Liver (tissue), 9 donors: ENCODE results near the gene PKHD1. TPM values are rescaled to one million over a fixed set of nuclear protein-coding genes. Genes with fewer than 3 reads are reported as not detected.

Experiments
- DNase-seq: peaks from one replicate; pipeline ENCODE4 v3.0.0-alpha.2; 2017; ENCODE audit warnings: low spot score
- H3K27ac ChIP-seq, 2 donors: one replicate each; pipeline ENCODE4 v1.7.0; 2013; ENCODE audit warnings: inconsistent platforms in 2 of 2, low read length in 2 of 2, control low read depth in 1 of 2, low read depth in 1 of 2, mild to moderate bottlenecking in 1 of 2
- H3K27me3 ChIP-seq, 4 donors: one replicate each; pipeline versions ENCODE4 v1.6.1 to v1.7.0; 2013; ENCODE audit warnings: low read length in 3 of 4, inconsistent platforms in 1 of 4, mild to moderate bottlenecking in 1 of 4, moderate library complexity in 1 of 4; ENCODE audit not compliant: control insufficient read depth in 4 of 4, insufficient read depth in 4 of 4
- H3K36me3 ChIP-seq, 4 donors: one replicate each; pipeline versions ENCODE4 v1.6.1 to v1.7.0; 2013; ENCODE audit warnings: low read length in 3 of 4, mild to moderate bottlenecking in 3 of 4, low read depth in 1 of 4, moderate library complexity in 1 of 4; ENCODE audit not compliant: control insufficient read depth in 4 of 4, insufficient read depth in 3 of 4
- H3K4me1 ChIP-seq, 4 donors: one replicate each; pipeline versions ENCODE4 v1.6.1 to v1.7.0; 2013; ENCODE audit warnings: low read length in 3 of 4, mild to moderate bottlenecking in 3 of 4, moderate library complexity in 1 of 4; ENCODE audit not compliant: control insufficient read depth in 4 of 4, insufficient read depth in 4 of 4
- H3K4me3 ChIP-seq, 3 donors: one replicate each; pipeline versions ENCODE4 v1.6.1 to v1.7.0; 2013; ENCODE audit warnings: low read length in 3 of 3, control low read depth in 1 of 3, low read depth in 1 of 3, mild to moderate bottlenecking in 1 of 3
- H3K9ac ChIP-seq, 2 donors: one replicate each; pipeline ENCODE4 v1.7.0; 2013; ENCODE audit warnings: low read length in 2 of 2, mild to moderate bottlenecking in 2 of 2, moderate library complexity in 2 of 2, control low read depth in 1 of 2, low read depth in 1 of 2
- H3K9me3 ChIP-seq, 4 donors: one replicate each; pipeline versions ENCODE4 v1.6.1 to v1.7.0; 2013; ENCODE audit warnings: low read length in 3 of 4; ENCODE audit not compliant: control insufficient read depth in 4 of 4
- ATF3 ChIP-seq: IDR thresholded peaks from 2 replicates; pipeline ENCODE4 v1.6.1; 2016; ENCODE audit warnings: antibody characterized with exemption
- EGR1 ChIP-seq, 2 donors: IDR thresholded peaks; 2 replicates each; pipeline ENCODE4 v1.6.1; 2016 to 2018; ENCODE audit warnings: antibody characterized with exemption in 2 of 2, low read depth in 2 of 2
- HNF4A ChIP-seq, 2 donors: conservative IDR thresholded peaks; 2 replicates each; pipeline ENCODE4 v1.6.1; 2016; ENCODE audit warnings: antibody characterized with exemption in 2 of 2, mild to moderate bottlenecking in 2 of 2
- HNF4G ChIP-seq: IDR thresholded peaks from 2 replicates; pipeline ENCODE4 v1.6.1; 2016; ENCODE audit warnings: antibody characterized with exemption
- JUND ChIP-seq, 2 donors: IDR thresholded peaks; 2 replicates each; pipeline ENCODE4 v1.6.1; 2016; ENCODE audit warnings: antibody characterized with exemption in 2 of 2
- MAX ChIP-seq: IDR thresholded peaks from 2 replicates; pipeline ENCODE4 v1.6.1; 2016; ENCODE audit warnings: antibody characterized with exemption
- NR2F2 ChIP-seq: IDR thresholded peaks from 2 replicates; pipeline ENCODE4 v1.6.1; 2016; ENCODE audit warnings: antibody characterized with exemption
- RAD21 ChIP-seq, 2 donors: IDR thresholded peaks; 2 replicates each; pipeline ENCODE4 v1.6.1; 2016; ENCODE audit warnings: antibody characterized with exemption in 2 of 2, mild to moderate bottlenecking in 2 of 2
- REST ChIP-seq: IDR thresholded peaks from 2 replicates; pipeline ENCODE4 v1.6.1; 2016; ENCODE audit warnings: antibody characterized with exemption, mild to moderate bottlenecking
- RXRA ChIP-seq, 2 donors: IDR thresholded peaks; 2 replicates each; pipeline ENCODE4 v1.6.1; 2017 to 2018; ENCODE audit warnings: antibody characterized with exemption in 2 of 2, mild to moderate bottlenecking in 1 of 2
- SP1 ChIP-seq: IDR thresholded peaks from 2 replicates; pipeline ENCODE4 v1.6.1; 2018; ENCODE audit warnings: antibody characterized with exemption, mild to moderate bottlenecking
- TAF1 ChIP-seq: conservative IDR thresholded peaks from 2 replicates; pipeline ENCODE4 v1.6.1; 2016; ENCODE audit warnings: antibody characterized with exemption, mild to moderate bottlenecking
- YY1 ChIP-seq: IDR thresholded peaks from 2 replicates; pipeline ENCODE4 v1.6.1; 2016; ENCODE audit warnings: antibody characterized with exemption, mild to moderate bottlenecking
- WGBS: extraction: QIAGEN DNeasy Blood & Tissue Kit; methylation state at CpG from one replicate; pipeline ENCODE4 v1.1.7; 2013; 5-methylcytosine and 5-hydroxymethylcytosine counted together
- polyA plus RNA-seq, 2 donors: library from polyadenylated mRNA; stranded (reverse) in 1 of 2; unstranded in 1 of 2; fragments of 200-250 nt in 1 of 2; fragments of >200 nt in 1 of 2; fragmentation: Nextera tagmentation in 1 of 2; extraction: Ambion mirVana in 1 of 2; gene quantifications; one replicate each; pipeline versions ENCODE4 v1.2.1 to v1.2.3, GENCODE V29; 2013 to 2015
- total RNA-seq, 2 donors: library from RNA; depleted of rRNA; stranded (reverse); fragments of >200 nt; gene quantifications; one replicate each; pipeline ENCODE4 v1.2.3, GENCODE V29; 2014
- TF ChIP-seq, protein P1 (sequence below): IDR thresholded peaks from 2 replicates; pipeline ENCODE4 v1.6.1; 2016; ENCODE audit warnings: antibody characterized with exemption
- donor health status: healthy.
- donor health status: healthy.
- donor health status: healthy.
- donor health status: healthy.
- donor health status: healthy.

PKHD1 gene
- total and polyA plus RNA-seq, 4 donors: 0.45 to 10.6 (median 3.2) TPM

- Histone ChIP-seq H3K27ac (peak overlapping the region; percentile 86 to 88), H3K9me3 (peaks cover 0 to 3% (median 0%) of the 10 kb centered on the region in 4 donors), H3K36me3 (no peaks in the 10 kb centered on the region), H3K4me3 (peak overlapping the region; percentile 15 to 34 (median 27)), H3K4me1 (peaks cover 7 to 42% (median 34%) of the 10 kb centered on the region in 4 donors), H3K27me3 (no peaks in the 10 kb centered on the region), H3K9ac (peak overlapping the region in 1 of 2 donors; percentile 79)
- DNase-seq: no peak
- no peak for TF ChIP-seq HNF4G
- TF ChIP-seq YY1: peak; percentile 33
- TF ChIP-seq SP1: peak; percentile 76
- TF ChIP-seq REST: no peak
- TF ChIP-seq HNF4A (conservative IDR thresholded peaks at IDR 0.05): peak; percentile 15 to 38
- TF ChIP-seq EGR1 (IDR thresholded peaks at IDR 0.05; ENCODE audit: low read depth in 2 of 2): peak in 1 of 2 donors; percentile 1
- peak; percentile 7 for TF ChIP-seq ATF3
- peak; percentile 50 to 51 for TF ChIP-seq RXRA (IDR thresholded peaks at IDR 0.05)
- peak; percentile 40 for TF ChIP-seq NR2F2
- 31% methylated on average over 3 of the region's 3 CpGs for WGBS
These were observed 37.7 kb upstream of the PKHD1 start for GRCh38 chr6:52125139-52125538.

DNA sequence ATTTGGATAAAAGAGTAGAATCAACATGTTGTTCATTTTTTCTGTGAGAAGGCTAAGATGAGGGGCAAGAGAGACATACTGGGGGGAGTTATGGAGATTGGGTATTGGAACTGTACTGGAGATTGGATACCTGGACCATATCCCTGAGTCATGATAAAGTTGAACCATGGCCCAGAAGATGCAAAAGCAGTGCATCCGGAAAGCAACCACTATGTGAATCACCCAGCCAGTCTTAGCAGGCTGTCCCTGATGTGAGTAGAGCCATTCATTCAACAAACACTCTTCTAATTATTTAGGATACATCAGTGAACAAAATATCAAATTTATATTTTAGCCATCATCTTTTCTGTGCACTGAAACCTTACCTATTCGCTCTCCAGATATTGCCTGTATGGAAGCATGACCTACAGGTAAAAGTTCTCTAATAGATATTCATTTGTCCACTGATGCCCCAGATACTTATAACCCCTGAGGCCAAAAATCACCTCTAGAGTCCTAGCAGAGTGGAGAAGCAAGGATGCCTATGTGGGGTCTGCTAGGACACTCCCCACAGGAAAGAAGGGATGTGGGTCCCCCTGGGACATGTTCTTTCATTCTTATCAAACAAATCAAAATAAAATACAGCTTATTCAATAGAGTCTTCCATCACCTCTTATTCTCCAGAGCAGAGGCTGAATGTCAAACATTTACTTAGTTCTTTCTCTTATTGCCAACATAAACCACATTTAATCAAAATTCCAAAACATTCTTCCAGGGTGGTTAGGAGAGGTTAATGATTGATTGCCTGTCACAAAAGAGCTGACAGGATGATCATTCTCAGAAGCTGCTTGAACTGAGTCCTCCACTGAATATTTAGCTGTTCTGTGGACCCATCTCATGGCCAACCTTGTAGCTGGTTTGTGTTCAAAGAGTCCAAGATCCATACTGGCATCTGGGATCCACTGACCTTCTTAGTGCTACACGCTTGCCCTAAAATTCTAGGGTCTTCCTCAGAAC is 37.0 kb upstream of the PKHD1 start:
- WGBS: 45% methylated on average over 3 of the region's 3 CpGs
- Histone ChIP-seq H3K4me1 (peaks cover 7 to 42% (median 34%) of the 10 kb centered on the region in 4 donors), H3K9me3 (peaks cover 0 to 3% (median 0%) of the 10 kb centered on the region in 4 donors), H3K9ac (peak overlapping the region in 1 of 2 donors; percentile 54), H3K27me3 (no peaks in the 10 kb centered on the region), H3K36me3 (no peaks in the 10 kb centered on the region), H3K27ac (peak overlapping the region; percentile 86 to 88), H3K4me3 (peak overlapping the region; percentile 15 to 34 (median 27))
- no peak for DNase-seq
- TF ChIP-seq ATF3: peak; percentile 14
- TF ChIP-seq RAD21 (IDR thresholded peaks at IDR 0.05): no peak
- peak in 1 of 2 donors; percentile 46 for TF ChIP-seq RXRA (IDR thresholded peaks at IDR 0.05)
- peak in 1 of 2 donors; percentile 51 for TF ChIP-seq JUND (IDR thresholded peaks at IDR 0.05)
- peak; percentile 40 for TF ChIP-seq REST
- peak; percentile 55 for TF ChIP-seq YY1
- TF ChIP-seq HNF4A (conservative IDR thresholded peaks at IDR 0.05): peak; percentile 42 to 59
- no peak for TF ChIP-seq TAF1
- no peak for TF ChIP-seq MAX
- TF ChIP-seq, protein P1, sequence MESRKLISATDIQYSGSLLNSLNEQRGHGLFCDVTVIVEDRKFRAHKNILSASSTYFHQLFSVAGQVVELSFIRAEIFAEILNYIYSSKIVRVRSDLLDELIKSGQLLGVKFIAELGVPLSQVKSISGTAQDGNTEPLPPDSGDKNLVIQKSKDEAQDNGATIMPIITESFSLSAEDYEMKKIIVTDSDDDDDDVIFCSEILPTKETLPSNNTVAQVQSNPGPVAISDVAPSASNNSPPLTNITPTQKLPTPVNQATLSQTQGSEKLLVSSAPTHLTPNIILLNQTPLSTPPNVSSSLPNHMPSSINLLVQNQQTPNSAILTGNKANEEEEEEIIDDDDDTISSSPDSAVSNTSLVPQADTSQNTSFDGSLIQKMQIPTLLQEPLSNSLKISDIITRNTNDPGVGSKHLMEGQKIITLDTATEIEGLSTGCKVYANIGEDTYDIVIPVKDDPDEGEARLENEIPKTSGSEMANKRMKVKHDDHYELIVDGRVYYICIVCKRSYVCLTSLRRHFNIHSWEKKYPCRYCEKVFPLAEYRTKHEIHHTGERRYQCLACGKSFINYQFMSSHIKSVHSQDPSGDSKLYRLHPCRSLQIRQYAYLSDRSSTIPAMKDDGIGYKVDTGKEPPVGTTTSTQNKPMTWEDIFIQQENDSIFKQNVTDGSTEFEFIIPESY: peak; percentile 49
- TF ChIP-seq SP1: peak; percentile 79
